ENCODE measurements around the gene TUBA4B. TPM values are rescaled to one million over a fixed set of nuclear protein-coding genes. Genes with fewer than 3 reads are reported as not detected.
"Not testable (repeated sequence)": the region's sequence is repeated elsewhere in the genome, so short reads cannot be mapped to it uniquely, and the experiment has no call there.

The TUBA4B gene
- total RNA-seq, 1 donor from 2014 or later = not detected

DNA sequence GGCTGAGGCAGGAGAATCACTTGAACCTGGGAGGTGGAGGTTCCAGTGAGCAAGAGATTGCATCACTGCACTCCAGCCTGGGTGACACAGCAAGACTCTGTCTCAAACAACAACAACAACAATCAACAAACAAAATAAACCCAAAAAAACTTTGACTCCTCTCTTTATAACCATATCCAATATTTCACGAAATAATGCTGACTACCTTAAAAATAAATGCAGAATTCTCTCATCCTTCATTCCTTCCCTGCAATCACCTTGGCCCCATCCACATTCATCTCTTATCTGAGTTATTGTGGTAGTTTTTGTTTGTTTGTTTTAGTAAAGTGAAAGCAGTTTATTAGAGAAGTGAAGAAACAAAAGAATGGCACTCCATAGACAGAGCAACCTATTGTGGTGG, 53.0 kb downstream of the TUBA4B start:
- TF ChIP-seq, protein P1, sequence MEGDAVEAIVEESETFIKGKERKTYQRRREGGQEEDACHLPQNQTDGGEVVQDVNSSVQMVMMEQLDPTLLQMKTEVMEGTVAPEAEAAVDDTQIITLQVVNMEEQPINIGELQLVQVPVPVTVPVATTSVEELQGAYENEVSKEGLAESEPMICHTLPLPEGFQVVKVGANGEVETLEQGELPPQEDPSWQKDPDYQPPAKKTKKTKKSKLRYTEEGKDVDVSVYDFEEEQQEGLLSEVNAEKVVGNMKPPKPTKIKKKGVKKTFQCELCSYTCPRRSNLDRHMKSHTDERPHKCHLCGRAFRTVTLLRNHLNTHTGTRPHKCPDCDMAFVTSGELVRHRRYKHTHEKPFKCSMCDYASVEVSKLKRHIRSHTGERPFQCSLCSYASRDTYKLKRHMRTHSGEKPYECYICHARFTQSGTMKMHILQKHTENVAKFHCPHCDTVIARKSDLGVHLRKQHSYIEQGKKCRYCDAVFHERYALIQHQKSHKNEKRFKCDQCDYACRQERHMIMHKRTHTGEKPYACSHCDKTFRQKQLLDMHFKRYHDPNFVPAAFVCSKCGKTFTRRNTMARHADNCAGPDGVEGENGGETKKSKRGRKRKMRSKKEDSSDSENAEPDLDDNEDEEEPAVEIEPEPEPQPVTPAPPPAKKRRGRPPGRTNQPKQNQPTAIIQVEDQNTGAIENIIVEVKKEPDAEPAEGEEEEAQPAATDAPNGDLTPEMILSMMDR (IDR thresholded peaks at IDR 0.05) = no peak
- peaks cover 69% of the 10 kb centered on the region for H3K27me3 Mint-ChIP-seq (ENCODE audit: unreplicated experiment)
- H3K4me3 Mint-ChIP-seq (ENCODE audit: unreplicated experiment) = no peak overlapping the region
- peaks cover 7% of the 10 kb centered on the region for H3K4me1 Mint-ChIP-seq (ENCODE audit: unreplicated experiment)
- no peak for DNase-seq (ENCODE audit: extremely low spot score, unreplicated experiment)
- H3K9me3 Mint-ChIP-seq (ENCODE audit: unreplicated experiment) = no peaks in the 10 kb centered on the region
- no peak overlapping the region for H3K27ac Mint-ChIP-seq (ENCODE audit: unreplicated experiment)
- H3K36me3 Mint-ChIP-seq (ENCODE audit: unreplicated experiment) = no peaks in the 10 kb centered on the region

DNA sequence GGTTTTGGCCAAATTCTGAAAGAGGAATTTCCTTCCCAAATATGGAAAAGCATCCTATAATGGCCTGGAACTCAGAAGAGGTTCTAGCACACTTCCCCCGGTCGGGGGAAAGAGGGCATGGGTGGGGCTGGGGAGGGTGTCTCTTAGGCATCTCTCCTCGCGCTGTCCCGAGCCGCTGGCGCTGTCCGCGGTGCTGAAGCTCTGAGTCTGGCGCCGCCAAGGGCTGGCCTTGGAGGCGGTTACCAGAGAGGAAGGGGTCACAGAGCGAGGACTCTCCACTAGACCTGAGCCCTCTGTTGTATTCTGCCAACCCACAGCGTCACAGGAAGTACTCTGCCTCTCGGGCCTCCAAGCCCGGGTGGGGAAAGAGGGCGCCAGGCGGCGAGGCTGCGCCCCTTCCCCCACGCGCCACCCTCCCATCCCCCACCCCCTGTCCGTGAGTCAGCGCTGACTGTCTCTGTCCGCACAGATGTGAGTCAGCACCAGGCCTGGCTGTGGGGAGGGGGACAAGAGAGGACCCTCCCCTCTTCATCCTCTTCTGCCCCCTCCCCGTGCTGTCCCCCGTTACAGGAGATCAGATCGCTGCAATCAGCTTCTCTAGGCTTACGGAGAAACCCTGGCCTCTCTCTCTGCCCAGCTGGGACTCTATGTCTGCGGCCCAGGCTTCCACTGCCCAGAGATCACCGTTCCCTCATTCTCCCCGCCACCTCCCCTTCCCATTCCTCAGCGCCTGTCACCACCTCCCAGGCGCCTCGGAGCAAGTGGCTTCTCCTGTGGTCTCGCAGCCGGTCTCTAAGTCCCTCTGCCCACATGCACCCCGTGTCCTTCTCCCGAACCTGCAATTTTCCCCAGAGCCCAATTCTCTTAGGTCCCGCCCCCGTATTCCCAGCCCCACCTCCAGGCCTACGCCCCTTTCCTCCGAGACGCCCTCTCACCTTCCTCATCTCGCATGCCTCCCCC, 55.4 kb downstream of the TUBA4B start:
- peak; percentile 90 for DNase-seq (ENCODE audit: extremely low spot score, unreplicated experiment)
- peaks cover 51% of the 10 kb centered on the region for H3K27me3 Mint-ChIP-seq (ENCODE audit: unreplicated experiment)
- no peak overlapping the region for H3K4me3 Mint-ChIP-seq (ENCODE audit: unreplicated experiment)
- H3K4me1 Mint-ChIP-seq (ENCODE audit: unreplicated experiment) = peaks cover 7% of the 10 kb centered on the region
- TF ChIP-seq, protein P1 (IDR thresholded peaks at IDR 0.05) = no peak
- H3K9me3 Mint-ChIP-seq (ENCODE audit: unreplicated experiment) = no peaks in the 10 kb centered on the region
- no peaks in the 10 kb centered on the region for H3K36me3 Mint-ChIP-seq (ENCODE audit: unreplicated experiment)
- H3K27ac Mint-ChIP-seq (ENCODE audit: unreplicated experiment) = no peak overlapping the region

DNA sequence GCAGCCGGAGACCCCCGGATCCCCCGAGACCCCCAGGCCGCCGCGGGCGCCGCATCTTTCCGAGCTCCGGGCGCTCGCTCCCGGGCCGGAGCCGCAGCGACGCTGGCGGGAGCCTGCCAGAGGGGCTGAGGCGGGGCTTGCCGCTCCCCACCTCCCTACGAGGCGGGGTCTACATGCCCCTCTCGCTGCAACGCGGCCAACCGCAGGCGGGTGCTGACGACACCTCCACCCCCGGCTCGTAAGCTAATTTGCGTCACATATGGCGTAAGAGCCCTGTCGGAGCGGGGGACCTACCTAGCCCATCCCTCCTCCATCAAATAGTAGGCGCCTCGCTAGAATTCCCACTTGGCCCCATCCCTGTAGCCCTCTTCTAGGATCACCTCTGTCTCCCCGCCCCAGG, 56.2 kb downstream of the TUBA4B start, which contains the start of gene PTPRN:
PTPRN (minus strand) TSS at position 124 of the 400 bp plus-strand sequence; CDS start at position 55, 69 bp downstream.
- peaks cover 49% of the 10 kb centered on the region for H3K27me3 Mint-ChIP-seq (ENCODE audit: unreplicated experiment)
- H3K4me3 Mint-ChIP-seq (ENCODE audit: unreplicated experiment) = no peak within 1 kb of the TSS
- H3K9me3 Mint-ChIP-seq (ENCODE audit: unreplicated experiment) = no peaks in the 10 kb centered on the region
- DNase-seq (ENCODE audit: extremely low spot score, unreplicated experiment) = no peak
- TF ChIP-seq, protein P1 (IDR thresholded peaks at IDR 0.05) = no peak
- H3K36me3 Mint-ChIP-seq (ENCODE audit: unreplicated experiment) = no peaks in the 10 kb centered on the region
- peaks cover 7% of the 10 kb centered on the region for H3K4me1 Mint-ChIP-seq (ENCODE audit: unreplicated experiment)
- H3K27ac Mint-ChIP-seq (ENCODE audit: unreplicated experiment) = no peak within 1 kb of the TSS

DNA sequence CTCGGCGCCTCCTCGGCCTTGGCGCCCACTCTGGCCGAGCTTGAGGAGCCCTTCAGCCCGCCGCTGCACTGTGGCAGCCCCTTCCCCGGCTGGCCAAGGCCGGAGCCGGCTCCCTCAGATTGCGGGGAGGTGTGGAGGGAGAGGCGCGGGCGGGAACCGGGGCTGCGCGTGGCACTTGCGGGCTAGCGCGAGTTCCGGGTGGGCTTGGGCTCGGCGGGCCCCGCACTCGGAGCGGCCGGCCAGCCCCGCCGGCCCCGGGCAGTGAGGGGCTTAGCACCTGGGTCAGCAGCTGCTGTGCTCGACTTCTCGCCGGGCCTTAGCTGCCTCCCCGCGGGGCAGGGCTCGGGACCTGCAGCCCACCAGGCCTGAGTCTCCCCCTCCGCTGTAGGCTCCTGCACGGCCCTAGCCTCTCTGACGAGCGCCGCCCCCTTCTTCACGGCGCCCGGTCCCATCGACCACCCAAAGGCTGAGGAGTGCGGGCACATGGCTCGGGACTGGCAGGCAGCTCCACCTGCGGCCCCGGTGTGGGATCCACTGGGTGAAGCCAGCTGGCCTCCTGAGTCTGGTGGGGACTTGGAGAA, 59.7 kb downstream of the TUBA4B start:
- H3K27ac Mint-ChIP-seq (ENCODE audit: unreplicated experiment); DNase-seq (ENCODE audit: extremely low spot score, unreplicated experiment); H3K4me1 Mint-ChIP-seq (ENCODE audit: unreplicated experiment); H3K36me3 Mint-ChIP-seq (ENCODE audit: unreplicated experiment); H3K9me3 Mint-ChIP-seq (ENCODE audit: unreplicated experiment); H3K4me3 Mint-ChIP-seq (ENCODE audit: unreplicated experiment): not testable (repeated sequence)
- peaks cover 26% of the 10 kb centered on the region for H3K27me3 Mint-ChIP-seq (ENCODE audit: unreplicated experiment)

DNA sequence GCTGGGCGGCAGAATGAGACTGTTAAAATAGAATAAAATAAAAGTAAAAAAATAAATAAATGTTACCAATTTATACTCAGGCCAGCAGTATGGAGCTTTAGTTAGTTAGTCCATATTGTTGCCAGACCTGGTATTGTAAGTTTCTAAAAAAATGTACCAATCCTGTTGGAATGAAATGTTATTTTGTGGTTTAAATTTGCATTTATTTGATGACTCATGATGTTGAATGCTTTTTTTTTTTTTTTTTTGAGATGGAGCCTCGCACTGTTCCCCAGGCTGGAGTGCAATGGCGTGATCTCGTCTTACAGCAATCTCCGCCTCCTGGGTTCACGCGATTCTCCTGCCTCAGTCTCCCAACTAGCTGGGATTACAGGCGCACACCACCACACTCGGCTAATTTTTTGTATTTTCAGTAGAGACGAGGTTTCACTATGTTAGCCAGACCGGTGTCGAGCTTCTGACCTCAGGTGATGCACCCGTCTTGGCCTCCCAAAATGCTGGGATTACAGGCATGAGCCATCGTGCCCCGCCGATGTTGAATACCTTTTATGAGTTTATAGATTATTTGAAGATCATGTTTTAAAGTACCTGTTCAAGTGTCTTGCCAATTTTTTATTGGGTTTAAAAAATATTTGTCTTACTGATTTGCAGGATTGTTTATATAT, 61.9 kb downstream of the TUBA4B start:
- peak; percentile 36 for DNase-seq (ENCODE audit: extremely low spot score, unreplicated experiment)
- H3K27ac Mint-ChIP-seq (ENCODE audit: unreplicated experiment) = no peak overlapping the region
- H3K9me3 Mint-ChIP-seq (ENCODE audit: unreplicated experiment) = no peaks in the 10 kb centered on the region
- no peaks in the 10 kb centered on the region for H3K36me3 Mint-ChIP-seq (ENCODE audit: unreplicated experiment)
- no peaks in the 10 kb centered on the region for H3K4me1 Mint-ChIP-seq (ENCODE audit: unreplicated experiment)
- peaks cover 16% of the 10 kb centered on the region for H3K27me3 Mint-ChIP-seq (ENCODE audit: unreplicated experiment)
- H3K4me3 Mint-ChIP-seq (ENCODE audit: unreplicated experiment) = no peak overlapping the region
- TF ChIP-seq, protein P1 (IDR thresholded peaks at IDR 0.05) = no peak

Small RNA genes within 50 kb of the gene (microRNA-seq; reads per million reads assigned to microRNA genes)
- not detected for gene MIR153-1 (ENCODE audit: unreplicated experiment)

Other genes starting within 250 kb of the TUBA4B start
- gene CFAP65, start 211.7 kb upstream of the TUBA4B start, total RNA-seq = not detected in 2 replicates
- 0.18 TPM in 1 of 2 replicates, not detected in the other for gene IHH, start 192.3 kb upstream of the TUBA4B start, total RNA-seq
- gene NHEJ1, start 92.4 kb upstream of the TUBA4B start, total RNA-seq = 18.0 and 19.3 TPM in 2 replicates
- gene SLC23A3, start 83.2 kb upstream of the TUBA4B start, total RNA-seq = 2.8 and 5.2 TPM in 2 replicates
- gene CNPPD1, start 76.3 kb upstream of the TUBA4B start, total RNA-seq = 42.8 and 45.7 TPM in 2 replicates
- 101 and 110 TPM in 2 replicates for gene RETREG2, start 75.0 kb upstream of the TUBA4B start, total RNA-seq
- 30.0 and 31.4 TPM in 2 replicates for gene ZFAND2B, start 46.5 kb upstream of the TUBA4B start, total RNA-seq
- gene ABCB6, start 34.3 kb upstream of the TUBA4B start, total RNA-seq = 27.5 and 30.0 TPM in 2 replicates
- gene ATG9A, start 23.6 kb upstream of the TUBA4B start, total RNA-seq = 83.6 and 95.2 TPM in 2 replicates
- gene ANKZF1, start 23.4 kb upstream of the TUBA4B start, total RNA-seq = 44.8 and 55.6 TPM in 2 replicates
- gene GLB1L, start 7.8 kb upstream of the TUBA4B start, total RNA-seq = 8.8 and 9.6 TPM in 2 replicates
- gene STK16, start 7.8 kb upstream of the TUBA4B start, total RNA-seq = 28.3 and 29.4 TPM in 2 replicates
- gene TUBA4A, start 675 bp downstream of the TUBA4B start, total RNA-seq = 6.9 and 7.9 TPM in 2 replicates
- gene DNAJB2, start 26.1 kb downstream of the TUBA4B start, total RNA-seq = 38.6 and 43.3 TPM in 2 replicates
- gene PTPRN, start 56.2 kb downstream of the TUBA4B start, total RNA-seq = 0.24 TPM in 1 of 2 replicates, not detected in the other
- not detected in 2 replicates for gene RESP18, start 79.5 kb downstream of the TUBA4B start, total RNA-seq
- gene DNPEP, start 134.7 kb downstream of the TUBA4B start, total RNA-seq = 58.1 and 73.2 TPM in 2 replicates
- gene DES, start 165.1 kb downstream of the TUBA4B start, total RNA-seq = not detected in 2 replicates
- gene SPEG, start 181.6 kb downstream of the TUBA4B start, total RNA-seq = 27.0 and 30.3 TPM in 2 replicates
- gene GMPPA, start 245.6 kb downstream of the TUBA4B start, total RNA-seq = 41.4 and 42.5 TPM in 2 replicates